ENCODE results near the gene HSPB7. TPM values are rescaled to one million over a fixed set of nuclear protein-coding genes. Genes with fewer than 3 reads are reported as not detected.

The HSPB7 gene
- total and polyA plus RNA-seq, 2 of the 8 experiments (the other 6 are each of a cell fraction or from before 2014, with no cell fraction given), result not detected

- TF ChIP-seq CTCF (IDR thresholded peaks at IDR 0.05; ENCODE audit: control extremely low read depth in 1 of 3, insufficient read depth in 1 of 3, low read depth in 1 of 3, low read length in 3 of 3), result peak; percentile 86 to 97 (median 90)
- TF ChIP-seq CBX8 (IDR thresholded peaks at IDR 0.05; ENCODE audit: borderline replicate concordance, low read depth, low read length), result no peak
- peak; percentile 63; the same call in 1 of the 2 replicates for TF ChIP-seq TEAD4 (IDR thresholded peaks at IDR 0.05; ENCODE audit: low read depth, low read length)
- no peak for TF ChIP-seq SRF (IDR thresholded peaks at IDR 0.05; ENCODE audit: low read depth, low read length)
- peak; percentile 90 to 91 for TF ChIP-seq RAD21 (IDR thresholded peaks at IDR 0.05 in 1 of 2, conservative IDR thresholded peaks at IDR 0.05 in 1 of 2; ENCODE audit: low read depth in 2 of 2, low read length in 2 of 2)
Measured at GRCh38 chr1:16032388-16033102, 14.7 kb upstream of the HSPB7 start (continued).
